KOPT-K1 (cell line): ENCODE data around the gene TOR3A.

Experiments
- H3K27ac ChIP-seq: fragments of 200-600 bp; sonication (generic); 2 replicates; pipeline ENCODE4 v1.5.1; 2016; ENCODE audit warnings: antibody characterized with exemption, mild to moderate bottlenecking, low read depth, low read length; ENCODE audit not compliant: poor library complexity, severe bottlenecking
- H3K36me3 ChIP-seq: fragments of 200-600 bp; sonication (generic); 2 replicates; pipeline ENCODE4 v1.5.1; 2017; ENCODE audit warnings: antibody characterized with exemption, mild to moderate bottlenecking, low read length, moderate library complexity; ENCODE audit not compliant: insufficient read depth
- H3K9me3 ChIP-seq: fragments of 200-600 bp; sonication (generic); 2 replicates; pipeline ENCODE4 v1.5.1; 2017; ENCODE audit warnings: antibody characterized with exemption, low read length, mild to moderate bottlenecking; ENCODE audit not compliant: insufficient read depth, poor library complexity, severe bottlenecking

Gene TOR3A

DNA sequence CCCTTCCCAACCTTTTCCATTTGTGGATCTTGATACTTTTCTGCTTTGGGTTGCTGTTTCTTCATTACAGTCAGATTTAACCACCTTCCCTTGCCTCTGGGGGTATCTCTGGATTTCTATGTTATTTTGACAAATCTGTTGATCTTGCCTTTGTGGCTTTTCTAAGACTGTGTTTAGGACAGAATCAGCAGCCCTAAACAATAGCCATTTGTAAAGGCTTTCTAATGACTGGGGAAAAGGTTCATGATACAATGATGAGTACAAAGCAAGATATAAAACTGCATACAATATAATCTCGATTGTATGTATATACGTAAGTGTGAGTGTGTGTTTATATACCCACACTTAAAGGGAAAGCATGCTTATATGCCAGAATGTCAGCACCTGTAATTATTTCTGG lies 28.4 kb upstream of the TOR3A start:
- H3K9me3 ChIP-seq: peaks cover 9% of the 10 kb centered on the region
- peaks cover 24% of the 10 kb centered on the region for H3K36me3 ChIP-seq
- H3K27ac ChIP-seq: no peak overlapping the region

DNA sequence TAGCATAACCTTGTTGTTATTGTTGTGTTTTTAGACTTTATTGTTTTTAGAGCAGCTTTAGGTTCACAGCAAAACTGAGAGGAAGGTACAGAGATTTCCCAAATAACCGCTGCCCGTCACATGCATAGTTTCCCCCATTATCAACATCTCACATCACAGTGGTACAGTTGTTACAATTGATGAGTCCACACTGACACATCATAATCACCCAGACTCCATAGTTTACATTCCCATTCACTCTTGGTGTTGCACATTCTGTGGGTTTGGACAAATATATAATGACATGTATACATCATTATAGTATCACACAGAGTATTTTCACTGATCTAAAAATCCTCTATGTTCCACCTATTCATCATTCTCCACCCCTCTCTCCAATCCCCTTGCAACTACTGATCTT lies 25.9 kb upstream of the TOR3A start:
- Histone ChIP-seq H3K27ac (no peak overlapping the region), H3K36me3 (peaks cover 24% of the 10 kb centered on the region), H3K9me3 (peaks cover 9% of the 10 kb centered on the region)

DNA sequence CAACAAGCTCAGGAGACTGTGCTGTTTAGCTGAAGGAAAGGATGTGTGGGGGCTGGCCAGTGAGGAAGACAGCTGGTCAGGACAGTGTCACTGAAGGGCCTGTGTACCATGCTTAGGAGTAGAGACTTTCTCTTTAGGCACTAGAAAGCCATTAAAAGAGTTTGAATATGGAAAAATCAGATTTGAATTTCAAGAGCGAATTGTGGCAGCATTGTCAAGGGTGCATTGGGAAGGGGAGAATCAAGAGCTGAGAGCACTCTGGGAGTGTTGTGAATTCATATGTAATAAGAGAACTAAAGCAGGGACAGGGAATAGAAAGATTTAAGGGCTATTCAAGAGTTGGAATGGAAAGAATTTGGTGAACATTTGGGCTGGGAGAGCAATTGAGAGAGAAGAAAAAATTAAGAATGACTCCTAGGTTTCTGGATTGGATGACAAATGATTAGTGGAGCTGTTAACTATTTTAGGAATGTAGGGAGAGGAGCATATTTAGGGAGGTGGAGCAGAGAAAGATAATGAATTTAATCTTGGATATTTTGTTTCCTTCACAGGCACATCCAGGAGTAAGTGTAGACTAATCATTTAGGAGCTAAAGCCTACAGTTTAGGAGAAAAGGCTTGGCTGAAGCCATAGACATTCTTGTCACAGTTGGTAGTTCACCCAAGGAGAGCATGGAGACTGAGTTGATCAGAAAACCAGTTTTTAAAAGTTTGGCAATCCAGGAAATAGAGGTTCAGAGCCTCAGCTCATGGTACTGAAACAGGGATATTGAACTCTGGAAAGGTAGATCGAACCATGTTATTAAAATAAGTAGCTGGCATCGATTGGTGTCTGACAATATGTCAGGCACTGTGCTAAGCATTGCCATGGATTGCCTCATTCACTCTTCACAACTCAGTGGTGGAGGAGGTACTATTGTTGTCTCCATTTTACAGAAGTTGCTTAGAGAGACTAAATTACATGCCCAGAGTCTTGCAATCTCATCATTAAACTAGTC lies 23.1 kb upstream of the TOR3A start:
- Histone ChIP-seq H3K27ac (no peak overlapping the region), H3K9me3 (peaks cover 9% of the 10 kb centered on the region), H3K36me3 (peaks cover 33% of the 10 kb centered on the region)

DNA sequence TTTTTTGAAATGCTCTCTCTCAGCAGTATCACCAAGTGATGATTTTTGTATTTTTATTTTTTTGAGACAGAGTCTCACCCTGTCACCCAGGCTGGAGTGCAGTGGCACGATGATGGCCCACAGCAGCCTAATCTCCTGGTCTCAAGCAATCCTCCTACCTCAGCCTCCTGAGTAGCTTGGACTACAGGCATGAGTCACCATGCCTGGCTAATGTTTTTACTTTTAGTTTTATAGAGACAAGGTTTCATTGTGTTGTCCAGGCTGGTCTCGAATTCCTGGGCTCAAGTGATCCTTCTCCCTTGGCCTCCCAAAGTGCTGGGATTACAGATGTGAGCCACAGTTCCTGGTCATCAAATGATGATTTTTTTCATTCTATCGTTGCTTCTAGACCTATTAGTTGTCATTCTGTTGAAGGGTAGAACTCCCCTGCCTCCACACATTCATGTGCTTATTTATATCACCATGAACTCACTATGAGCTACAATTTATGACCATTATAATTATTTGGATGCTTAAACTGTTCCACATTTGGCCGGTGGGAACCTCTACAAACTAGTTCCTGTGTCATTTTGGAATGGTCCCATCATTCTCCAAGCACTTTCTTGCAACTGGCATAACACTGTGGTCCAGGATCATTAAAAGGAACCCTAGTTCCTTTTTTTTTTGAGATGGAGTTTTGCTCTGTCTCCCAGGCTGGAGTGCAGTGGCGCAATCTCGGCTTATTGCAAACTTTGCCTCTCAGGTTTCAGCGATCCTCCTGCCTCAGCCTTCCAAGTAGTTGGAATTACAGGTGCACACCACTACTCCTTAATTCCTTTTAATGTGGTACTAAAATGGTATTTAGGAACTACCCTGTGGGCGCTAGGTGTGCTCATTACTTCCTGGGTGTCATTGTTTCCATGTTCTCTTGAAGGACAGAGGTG lies 20.2 kb upstream of the TOR3A start:
- peaks cover 36% of the 10 kb centered on the region for H3K36me3 ChIP-seq
- H3K9me3 ChIP-seq: peaks cover 2% of the 10 kb centered on the region
- no peak overlapping the region for H3K27ac ChIP-seq

DNA sequence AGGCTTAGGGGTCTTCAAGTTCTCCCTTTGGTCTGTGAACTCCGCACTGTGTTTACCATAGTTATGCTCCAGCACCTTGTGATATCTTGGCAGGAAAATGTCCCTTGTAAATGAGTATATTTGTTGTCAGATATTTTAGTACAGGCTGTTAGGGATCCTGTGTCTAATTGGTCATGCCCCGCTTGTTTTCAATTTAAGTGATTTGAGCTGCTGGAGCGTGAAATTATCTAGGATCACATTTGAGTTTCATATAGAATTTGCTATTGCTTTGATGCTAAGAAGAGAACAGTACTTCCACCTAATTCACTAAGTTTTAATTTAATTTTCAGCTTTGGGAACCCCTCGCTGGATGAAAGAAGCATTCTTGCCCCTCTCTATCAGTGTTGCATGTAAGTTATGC lies 15.4 kb upstream of the TOR3A start:
- Histone ChIP-seq H3K27ac (no peak overlapping the region), H3K36me3 (peaks cover 54% of the 10 kb centered on the region), H3K9me3 (no peaks in the 10 kb centered on the region)

DNA sequence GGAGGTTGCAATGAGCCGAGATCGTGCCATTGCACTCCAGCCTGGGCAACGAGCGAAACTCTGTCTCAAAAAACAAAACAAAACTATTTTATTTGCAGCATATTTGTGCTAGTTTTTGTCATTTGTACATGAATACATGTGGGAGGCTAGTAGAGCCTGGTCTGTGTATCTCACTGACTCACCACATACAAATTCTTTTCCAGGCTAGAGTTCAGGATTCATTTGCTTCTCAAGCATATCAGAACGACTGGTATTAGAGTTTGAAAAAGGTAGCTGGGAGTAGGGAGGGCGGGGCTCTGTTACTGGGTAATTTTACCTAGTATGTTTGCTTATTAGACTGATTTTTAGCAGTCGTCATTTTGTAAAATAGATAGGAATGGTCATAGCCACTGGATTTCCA lies 4.5 kb upstream of the TOR3A start:
- Histone ChIP-seq H3K9me3 (no peaks in the 10 kb centered on the region), H3K27ac (no peak overlapping the region), H3K36me3 (peaks cover 22% of the 10 kb centered on the region)

DNA sequence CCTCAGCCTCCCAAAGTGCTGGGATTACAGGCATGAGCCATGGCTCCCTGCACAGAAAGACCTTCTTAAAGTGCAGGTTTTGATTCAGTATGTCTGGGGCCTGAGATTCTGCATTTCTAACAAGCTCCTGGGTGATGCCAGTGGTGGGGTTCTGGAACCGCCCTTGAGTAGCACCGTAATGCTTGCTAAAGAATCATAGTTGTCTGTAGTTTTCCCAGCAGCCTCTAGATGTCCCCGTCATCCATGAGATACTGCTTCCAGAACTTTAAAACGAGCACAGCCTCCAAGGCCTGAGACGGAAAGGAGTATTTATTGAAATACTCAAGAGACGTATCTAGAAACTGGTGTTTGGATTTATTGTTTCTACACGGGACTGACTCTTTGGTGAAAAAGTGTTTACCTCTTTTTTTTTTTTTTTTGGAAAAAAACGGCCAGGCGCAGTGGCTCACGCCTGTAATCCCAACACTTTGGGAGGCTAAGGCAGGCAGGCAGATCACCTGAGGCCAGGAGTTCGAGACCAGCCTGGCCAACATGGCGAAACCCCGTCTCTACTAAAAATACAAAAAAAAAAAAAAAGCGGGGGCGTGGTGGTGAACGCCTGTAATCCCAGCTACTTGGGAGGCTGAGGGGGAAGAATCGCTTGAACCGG lies 2.6 kb upstream of the TOR3A start:
- Histone ChIP-seq H3K9me3 (no peaks in the 10 kb centered on the region), H3K36me3 (peaks cover 7% of the 10 kb centered on the region), H3K27ac (no peak overlapping the region)

DNA sequence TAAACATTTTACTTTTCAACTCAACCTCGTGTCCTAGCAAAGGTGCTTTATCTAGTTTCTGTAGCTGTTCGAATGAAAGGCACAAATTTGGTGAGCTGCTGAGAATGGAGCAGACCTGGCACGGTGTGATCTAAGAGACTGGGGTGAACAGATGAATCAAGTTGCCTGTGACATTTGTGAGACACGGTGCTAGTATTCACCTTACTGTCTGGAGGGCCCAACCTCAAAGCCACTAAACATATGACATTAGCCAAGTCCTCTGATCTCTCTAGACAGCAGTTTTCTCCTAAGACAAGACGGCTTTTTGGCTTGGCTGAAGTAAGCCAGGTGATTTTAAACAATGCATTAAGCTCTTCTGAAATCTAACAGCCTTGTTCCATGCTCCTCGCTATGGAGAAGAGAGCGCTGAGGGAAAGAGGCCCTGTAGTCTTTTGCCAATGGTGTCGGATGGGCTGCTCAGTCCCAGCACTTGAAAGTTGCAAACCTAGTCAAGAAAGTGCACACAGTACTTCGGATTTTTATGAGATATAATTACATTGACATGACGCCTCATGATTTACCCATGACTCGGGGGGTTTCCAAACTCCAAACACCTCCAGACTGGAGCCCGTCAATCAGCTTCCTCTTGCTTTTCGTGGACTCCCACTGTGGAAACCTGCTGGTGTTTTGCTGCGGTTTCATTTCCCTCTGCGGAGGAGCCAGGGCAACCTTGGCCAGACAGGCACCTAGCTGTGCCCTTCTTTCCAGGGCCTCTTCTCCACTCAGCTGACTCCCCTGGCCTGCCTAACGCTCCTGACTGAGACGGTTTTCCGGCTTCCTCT lies 794 bp upstream of the TOR3A start:
- Histone ChIP-seq H3K36me3 (peaks cover 24% of the 10 kb centered on the region), H3K27ac (peak overlapping the region; percentile 71)

DNA sequence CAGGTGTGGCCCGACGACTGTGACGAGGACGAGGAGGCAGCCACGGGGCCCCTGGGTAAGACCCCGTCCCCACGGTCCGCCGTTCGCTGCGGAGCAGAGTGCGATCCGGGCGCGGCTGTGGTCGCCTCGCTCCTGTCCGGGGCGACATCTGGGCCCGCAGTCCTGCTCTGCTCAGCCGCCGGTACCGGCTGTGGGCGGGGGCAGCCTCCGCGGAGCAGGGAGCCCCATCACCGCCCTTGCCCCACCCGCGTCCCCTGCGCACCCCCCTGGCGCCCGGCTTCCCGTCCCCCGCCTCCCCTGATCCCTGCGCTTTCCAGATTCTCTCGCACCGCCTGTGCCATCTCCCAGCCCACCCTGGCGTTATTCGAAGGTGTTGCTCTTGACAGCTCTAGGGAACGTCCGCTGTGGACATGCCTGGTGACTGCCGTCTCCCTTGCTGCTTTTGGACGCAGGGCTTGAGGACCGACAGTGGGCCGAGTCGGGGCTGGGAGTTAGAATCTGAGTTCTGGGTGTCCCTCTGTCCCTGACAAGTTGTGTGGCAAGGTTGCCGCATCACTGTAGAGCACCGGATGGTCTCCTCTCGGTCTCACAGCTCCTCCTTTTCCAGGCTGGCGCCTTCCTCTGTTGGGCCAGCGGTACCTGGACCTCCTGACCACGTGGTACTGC lies 596 bp downstream of the TOR3A start:
- H3K27ac ChIP-seq: peak overlapping the region; percentile 71
- peaks cover 31% of the 10 kb centered on the region for H3K36me3 ChIP-seq
- H3K9me3 ChIP-seq: no peaks in the 10 kb centered on the region

More for the DNA sequence above, 794 bp upstream of the TOR3A start:
- no peaks in the 10 kb centered on the region for H3K9me3 ChIP-seq

DNA sequence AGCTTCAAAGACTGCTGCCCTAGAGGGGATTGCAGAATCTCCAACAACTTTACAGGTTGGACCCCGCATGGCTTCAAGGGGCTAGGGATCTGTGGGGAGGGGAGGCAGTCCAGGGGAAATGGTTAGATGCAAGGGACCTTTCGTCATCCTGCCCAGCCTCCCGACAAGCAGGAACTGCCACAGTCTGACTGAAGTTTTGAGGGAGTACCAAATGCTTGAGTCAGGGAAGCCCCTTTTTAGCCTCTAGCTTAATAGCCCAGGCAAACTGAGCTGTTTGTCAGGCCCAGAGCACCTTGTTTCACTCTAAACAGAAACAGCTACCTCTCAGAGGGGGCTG lies 1.1 kb downstream of the TOR3A start:
- Histone ChIP-seq H3K36me3 (peaks cover 36% of the 10 kb centered on the region), H3K27ac (peak overlapping the region; percentile 71), H3K9me3 (no peaks in the 10 kb centered on the region)

DNA sequence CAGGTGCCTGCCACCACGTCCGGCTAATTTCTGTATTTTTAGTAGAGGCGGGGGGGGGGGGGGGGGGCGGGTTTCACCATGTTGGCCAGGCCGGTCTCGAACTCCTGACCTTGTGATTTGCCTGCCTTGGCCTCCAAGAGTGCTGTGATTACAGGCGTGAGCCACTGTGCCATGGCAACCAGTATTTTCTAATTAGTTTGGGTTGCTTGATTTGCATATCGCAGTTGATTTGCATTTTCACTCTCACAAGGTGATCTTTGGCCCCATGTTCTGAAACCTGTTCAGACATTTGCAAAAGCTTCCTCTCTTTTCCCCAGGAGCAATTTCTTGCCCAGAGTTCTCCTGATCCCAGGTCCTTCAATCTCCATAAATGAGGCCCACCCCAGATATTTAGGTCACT lies 1.7 kb downstream of the TOR3A start:
- Histone ChIP-seq H3K27ac (no peak overlapping the region), H3K9me3 (no peaks in the 10 kb centered on the region), H3K36me3 (peaks cover 42% of the 10 kb centered on the region)

DNA sequence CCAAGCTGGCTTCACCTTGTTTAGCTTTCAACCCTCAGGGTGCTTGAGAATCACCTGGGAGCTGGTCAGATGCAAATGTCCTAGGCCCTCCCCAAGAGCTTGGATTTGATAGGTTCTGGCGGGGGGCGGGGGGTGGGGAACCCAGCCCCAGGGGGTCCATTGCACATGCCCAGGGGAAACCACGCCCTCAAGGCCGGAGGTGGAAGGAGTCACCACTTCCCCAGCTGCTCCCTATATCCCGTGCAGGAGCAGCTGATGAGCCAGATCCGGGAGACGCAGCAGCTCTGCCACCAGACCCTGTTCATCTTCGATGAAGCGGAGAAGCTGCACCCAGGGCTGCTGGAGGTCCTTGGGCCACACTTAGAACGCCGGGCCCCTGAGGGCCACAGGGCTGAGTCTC lies 5.8 kb downstream of the TOR3A start:
- Histone ChIP-seq H3K36me3 (peaks cover 83% of the 10 kb centered on the region), H3K27ac (no peak overlapping the region), H3K9me3 (no peaks in the 10 kb centered on the region)

DNA sequence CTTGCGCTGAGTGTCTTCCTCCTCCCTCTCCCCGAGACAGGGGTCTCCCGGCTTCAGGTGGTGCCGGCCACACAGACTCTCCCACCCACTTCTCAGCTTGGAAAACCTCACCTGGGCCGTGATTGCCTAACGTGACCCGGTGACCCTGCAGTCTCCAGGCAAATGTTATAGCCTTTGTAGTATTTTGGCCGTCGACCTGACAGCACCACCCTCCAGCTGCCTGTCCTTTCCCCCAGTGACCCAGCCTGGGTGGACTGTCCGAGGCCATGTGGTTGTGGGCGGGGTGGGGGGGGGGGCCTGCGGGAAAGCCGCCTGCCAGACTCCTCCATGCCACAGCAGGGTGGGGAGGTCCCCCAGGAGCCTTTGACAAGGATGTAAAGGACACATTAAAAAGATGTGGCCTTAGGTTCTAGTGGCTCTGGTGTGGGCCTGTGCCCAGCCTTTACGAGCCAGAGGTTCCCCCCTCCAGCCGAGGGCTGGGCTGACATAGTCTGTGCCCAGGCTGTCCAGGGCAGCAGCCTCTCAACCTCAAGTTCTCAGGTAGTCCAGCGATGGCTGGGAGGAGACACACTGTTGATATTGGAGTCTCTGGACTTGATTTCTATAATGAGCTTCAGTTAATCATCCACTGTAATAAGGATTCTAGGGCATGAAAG lies 8.1 kb downstream of the TOR3A start:
- Histone ChIP-seq H3K9me3 (no peaks in the 10 kb centered on the region), H3K36me3 (peaks cover 97% of the 10 kb centered on the region), H3K27ac (no peak overlapping the region)
